H1 (cell line): ENCODE results near the gene OR52E2. TPM values are rescaled to one million over a fixed set of nuclear protein-coding genes. Genes with fewer than 3 reads are reported as not detected.

Source experiments
- CTCF ChIA-PET: fragments of 300-600 bp; sonication (Branson Sonifier 250); formaldehyde crosslinking; loops from one replicate; lab custom pipeline; 2021; ENCODE audit not compliant: partially characterized antibody; lab: Charles Lee
- POLR2A ChIA-PET: fragments of 300-600 bp; sonication (Branson Sonifier 250); formaldehyde crosslinking; loops from one replicate; lab custom pipeline; 2021; ENCODE audit warnings: inconsistent platforms; ENCODE audit not compliant: partially characterized antibody; lab: Charles Lee
- DNase-seq, 2 experiments: peaks; one replicate each; pipeline versions ENCODE4 v3.0.0 to v3.0.0-alpha.2; 2010 to 2022; ENCODE audit warnings: low spot score in 2 of 2, low read depth in 1 of 2, mixed read lengths in 1 of 2
- FAIRE-seq: peaks from 2 replicates; lab custom pipeline; 2011; peaks lifted over from hg19 to GRCh38; lab: Jason Lieb, UNC
- H2AFZ ChIP-seq: 2 replicates; pipeline ENCODE4 v1.8.1; 2012; ENCODE audit warnings: low read length, inconsistent platforms
- H2AK5ac ChIP-seq: 2 replicates; pipeline ENCODE4 v1.6.1; 2013; ENCODE audit warnings: low read depth, low read length
- H2BK120ac ChIP-seq: replicated peaks from 2 replicates; pipeline ENCODE3; 2013; ENCODE audit warnings: low read depth, low read length, inconsistent platforms
- H2BK12ac ChIP-seq: 2 replicates; pipeline ENCODE4 v1.6.1; 2013; ENCODE audit warnings: low read depth, low read length
- H2BK15ac ChIP-seq: 2 replicates; pipeline ENCODE4 v1.6.1; 2013; ENCODE audit warnings: low read length
- H2BK20ac ChIP-seq: 2 replicates; pipeline ENCODE4 v1.6.1; 2013; ENCODE audit warnings: low read length
- H2BK5ac ChIP-seq: 2 replicates; pipeline ENCODE4 v1.6.1; 2013; ENCODE audit warnings: low read depth, low read length
- H3K14ac ChIP-seq: 2 replicates; pipeline ENCODE4 v1.6.1; 2013; ENCODE audit warnings: inconsistent platforms; ENCODE audit not compliant: insufficient read length
- H3K18ac ChIP-seq: 2 replicates; pipeline ENCODE4 v1.6.1; 2013; ENCODE audit warnings: low read length; ENCODE audit errors: extremely low read depth
- H3K23ac ChIP-seq: 2 replicates; pipeline ENCODE4 v1.6.1; 2013; ENCODE audit warnings: inconsistent platforms; ENCODE audit not compliant: insufficient read length
- H3K23me2 ChIP-seq: 2 replicates; pipeline ENCODE4 v1.6.1; 2013; ENCODE audit warnings: low read depth, low read length
- H3K27ac ChIP-seq: 2 replicates; pipeline ENCODE4 v1.6.1; 2011; ENCODE audit warnings: low read depth, low read length, inconsistent platforms
- H3K27me3 ChIP-seq, 4 experiments: replicated peaks in 1 of 4; 1 replicate in 1 of 4; 2 replicates in 3 of 4; pipeline versions ENCODE4 v1.6.1 to v1.8.1; 2011 to 2013; ENCODE audit warnings: low read length in 3 of 4, mild to moderate bottlenecking in 3 of 4, inconsistent platforms in 2 of 4, mixed read lengths in 2 of 4, moderate library complexity in 1 of 4; ENCODE audit not compliant: control insufficient read depth in 3 of 4, insufficient read depth in 3 of 4; ENCODE audit errors: extremely low read depth in 1 of 4
- H3K36me3 ChIP-seq, 4 experiments: 2 replicates each; pipeline versions ENCODE4 v1.6.1 to v1.8.1; 2011 to 2013; ENCODE audit warnings: mild to moderate bottlenecking in 4 of 4, low read length in 3 of 4, moderate library complexity in 2 of 4, control low read depth in 1 of 4, inconsistent platforms in 1 of 4; ENCODE audit not compliant: insufficient read depth in 4 of 4, control insufficient read depth in 2 of 4
- H3K4ac ChIP-seq: replicated peaks from 2 replicates; pipeline ENCODE3; 2013; ENCODE audit warnings: low read length, low read depth, mixed read lengths, inconsistent platforms; ENCODE audit not compliant: insufficient read length
- H3K4me1 ChIP-seq, 4 experiments: replicated peaks in 1 of 4; 1 replicate in 1 of 4; 2 replicates in 3 of 4; pipeline versions ENCODE4 v1.6.1 to v1.8.1; 2011 to 2013; ENCODE audit warnings: low read length in 3 of 4, inconsistent platforms in 2 of 4, mixed read lengths in 1 of 4; ENCODE audit not compliant: insufficient read depth in 4 of 4, control insufficient read depth in 3 of 4
- H3K4me2 ChIP-seq, 2 experiments: 2 replicates each; pipeline versions ENCODE4 v1.6.1 to v1.8.1; 2011 to 2013; ENCODE audit warnings: low read depth in 2 of 2, low read length in 2 of 2, control low read depth in 1 of 2, inconsistent platforms in 1 of 2, mild to moderate bottlenecking in 1 of 2; ENCODE audit not compliant: insufficient read depth in 1 of 2
- H3K4me3 ChIP-seq, 4 experiments: fragments of 200-600, 300-600 bp in 1 of 4; sonication (generic), shearing (Covaris generic), sonication (Bioruptor Twin) in 1 of 4; 2 replicates each; pipeline versions ENCODE4 v1.5.1 to v1.8.1; 2011 to 2016; ENCODE audit warnings: low read length in 4 of 4, low read depth in 3 of 4, control low read depth in 2 of 4, inconsistent platforms in 2 of 4, mild to moderate bottlenecking in 2 of 4, mixed read lengths in 1 of 4, moderate library complexity in 1 of 4; ENCODE audit not compliant: insufficient read depth in 2 of 4; ENCODE audit errors: extremely low read depth in 1 of 4
- H3K56ac ChIP-seq: replicated peaks from 2 replicates; pipeline ENCODE3; 2013; ENCODE audit warnings: low read depth, mild to moderate bottlenecking, mixed read lengths, low read length, inconsistent platforms; ENCODE audit not compliant: insufficient read length
- H3K79me1 ChIP-seq: 2 replicates; pipeline ENCODE4 v1.6.1; 2013; ENCODE audit warnings: low read depth, low read length, control low read depth
- H3K79me2 ChIP-seq, 2 experiments: 2 replicates each; pipeline versions ENCODE4 v1.6.1 to v1.8.1; 2012 to 2013; ENCODE audit warnings: low read length in 2 of 2, mild to moderate bottlenecking in 2 of 2, inconsistent platforms in 1 of 2; ENCODE audit not compliant: insufficient read depth in 2 of 2, control insufficient read depth in 1 of 2
- H3K9ac ChIP-seq, 4 experiments: replicated peaks in 1 of 4; 1 replicate in 1 of 4; 2 replicates in 3 of 4; pipeline versions ENCODE4 v1.6.1 to v1.8.1; 2011 to 2013; ENCODE audit warnings: low read depth in 3 of 4, low read length in 3 of 4, control low read depth in 2 of 4, mild to moderate bottlenecking in 2 of 4, moderate library complexity in 2 of 4, inconsistent platforms in 1 of 4; ENCODE audit errors: extremely low read depth in 1 of 4
- H3K9me3 ChIP-seq, 2 experiments: 2 replicates each; pipeline versions ENCODE4 v1.6.1 to v1.8.1; 2012 to 2013; ENCODE audit warnings: mild to moderate bottlenecking in 2 of 2, moderate library complexity in 2 of 2, control low read depth in 1 of 2, inconsistent platforms in 1 of 2, low read depth in 1 of 2, low read length in 1 of 2, mixed read lengths in 1 of 2; ENCODE audit not compliant: insufficient read depth in 2 of 2
- H4K20me1 ChIP-seq, 2 experiments: replicated peaks in 1 of 2; 2 replicates each; pipeline versions ENCODE3 to v1.8.1; 2011 to 2013; ENCODE audit warnings: inconsistent platforms in 2 of 2, low read length in 2 of 2, mild to moderate bottlenecking in 1 of 2; ENCODE audit not compliant: insufficient read depth in 2 of 2, control insufficient read depth in 1 of 2
- H4K5ac ChIP-seq: 2 replicates; pipeline ENCODE4 v1.6.1; 2013; ENCODE audit warnings: low read length, low read depth, mixed read lengths, inconsistent platforms; ENCODE audit not compliant: insufficient read length
- H4K8ac ChIP-seq: 2 replicates; pipeline ENCODE4 v1.8.0; 2013; ENCODE audit warnings: mild to moderate bottlenecking, moderate library complexity, low read length, inconsistent platforms; ENCODE audit not compliant: insufficient read depth; ENCODE audit errors: extremely low read depth
- H4K91ac ChIP-seq: replicated peaks from 2 replicates; pipeline ENCODE3; 2013; ENCODE audit warnings: low read length, mixed read lengths, inconsistent platforms; ENCODE audit not compliant: insufficient read length
- CEBPB ChIP-seq: IDR thresholded peaks from 2 replicates; pipeline ENCODE4 v1.6.1; 2012; ENCODE audit warnings: low read depth, low read length
- MAFK ChIP-seq: IDR thresholded peaks from 2 replicates; pipeline ENCODE4 v1.6.1; 2012; ENCODE audit warnings: low read depth, mild to moderate bottlenecking, improper control_type of control experiment, low read length
- WGBS, 2 experiments: shearing (Covaris generic) in 1 of 2; methylation state at CpG; one replicate each; pipeline versions ENCODE4 v1.1.6 to v1.1.7; 2013 to 2015; ENCODE audit warnings: low lambda C conversion rate in 2 of 2, mixed read lengths in 2 of 2, inconsistent platforms in 1 of 2, low coverage in 1 of 2, missing lambda C conversion rate in 1 of 2; ENCODE audit not compliant: insufficient replicate concordance in 2 of 2, insufficient coverage in 1 of 2, insufficient read length in 1 of 2; ENCODE audit errors: extremely low coverage in 1 of 2, missing lambda C conversion rate in 1 of 2; 5-methylcytosine and 5-hydroxymethylcytosine counted together
- polyA plus RNA-seq, 7 experiments: library from polyadenylated mRNA; depleted of rRNA in 3 of 7; stranded (reverse) in 5 of 7; unstranded in 2 of 7; fragments of >200 nt in 5 of 7; fragments of 200-250 nt in 2 of 7; gene quantifications; 1 replicate in 5 of 7; 2 replicates in 1 of 7; 4 replicates in 1 of 7; pipeline versions ENCODE4 v1.2.1 to v1.2.3, GENCODE V29; 2011 to 2013; ENCODE audit warnings: missing spikeins in 2 of 7, mixed read lengths in 2 of 7
- total RNA-seq: library from RNA; stranded (reverse); fragmentation: NEBNext Ultra II Directional; extraction: Animal tissue kit (Norgen Biotek cat#: 25700); gene quantifications from 2 replicates; pipeline ENCODE4 v1.2.1, GENCODE V29; 2021

OR52E2 gene
- total and polyA plus RNA-seq, 2 of the 8 experiments (the other 6 are each of a cell fraction or from before 2014, with no cell fraction given) = not detected

DNA sequence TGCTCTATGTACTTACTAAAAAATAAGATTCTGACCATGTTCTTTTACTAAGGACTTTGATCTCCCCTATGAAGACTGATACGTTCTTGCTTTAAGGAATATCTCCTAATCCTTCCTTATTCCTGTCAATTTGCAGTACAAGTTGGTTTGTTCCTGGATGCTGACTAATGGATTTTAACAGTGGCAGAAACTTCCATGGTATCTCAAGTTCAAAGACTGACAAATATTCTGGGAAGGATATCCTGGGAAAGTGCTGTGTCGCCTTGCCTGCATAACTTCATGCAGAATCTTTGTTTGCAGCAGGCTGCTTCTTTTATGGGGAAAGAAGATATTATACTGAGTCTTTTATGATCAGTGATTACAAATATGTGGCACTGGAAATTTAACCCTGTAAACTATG is 21.5 kb downstream of the OR52E2 start:
- Histone ChIP-seq H3K4me3 (no peak overlapping the region), H3K18ac (no peak overlapping the region), H4K5ac (no peak overlapping the region), H3K4me1 (no peaks in the 10 kb centered on the region), H2BK20ac (no peak overlapping the region), H4K91ac (no peak overlapping the region), H3K9ac (no peak overlapping the region), H3K27me3 (no peaks in the 10 kb centered on the region), H2AK5ac (no peak overlapping the region), H2AFZ (peak overlapping the region; percentile 11; the same call in 1 of the 2 replicates), H3K23ac (no peak overlapping the region), H3K4ac (no peak overlapping the region), H2BK12ac (no peak overlapping the region), H3K4me2 (no peak overlapping the region), H3K79me2 (no peaks in the 10 kb centered on the region), H3K23me2 (peaks cover 1% of the 10 kb centered on the region; the same call in 1 of the 2 replicates), H2BK15ac (no peak overlapping the region), H3K14ac (no peak overlapping the region), H3K79me1 (no peaks in the 10 kb centered on the region), H2BK5ac (no peak overlapping the region), H3K9me3 (no peaks in the 10 kb centered on the region), H4K20me1 (no peaks in the 10 kb centered on the region), H4K8ac (no peak overlapping the region), H2BK120ac (no peak overlapping the region), H3K36me3 (no peaks in the 10 kb centered on the region), H3K56ac (no peak overlapping the region), H3K27ac (no peak overlapping the region)
- FAIRE-seq (no peak), DNase-seq (no peak)
- TF ChIP-seq MAFK = 0 out of 2 replicates have a peak, but pooled peaks have one; percentile 30
- no peak for TF ChIP-seq CEBPB
- 62% methylated on average over 2 of the region's 2 CpGs; no CpG with 5 or more reads in 1 of the 2 experiments for WGBS, 2 experiments
- ChIA-PET POLR2A (no interaction called here), CTCF (no interaction called here)
